Adrenal gland (tissue), 12 donors: ENCODE measurements around the gene TSHR. TPM values are rescaled to one million over a fixed set of nuclear protein-coding genes. Genes with fewer than 3 reads are reported as not detected.
"Not testable (repeated sequence)": the region's sequence is repeated elsewhere in the genome, so short reads cannot be mapped to it uniquely, and the experiment has no call there.

ENCODE experiments used
- DNase-seq, 7 donors: peaks; one replicate each; pipeline ENCODE4 v3.0.0-alpha.2; 2019 to 2020
- H3K27ac ChIP-seq, 5 donors: fragments of 200-600 bp; sonication (generic) in 4 of 5; 1 replicate in 3 of 5; 2 replicates in 2 of 5; pipeline versions ENCODE4 v1.5.1 to v1.8.0; 2016 to 2020; ENCODE audit warnings: mild to moderate bottlenecking in 1 of 5
- H3K27me3 ChIP-seq: fragments of 200-600 bp; 2 replicates; pipeline ENCODE4 v1.8.0; 2021
- H3K36me3 ChIP-seq, 2 donors: fragments of 200-600 bp; replicated peaks in 1 of 2; 1 replicate in 1 of 2; 2 replicates in 1 of 2; pipeline versions ENCODE4 v1.5.1 to v1.8.0; 2018 to 2022
- H3K4me1 ChIP-seq, 2 donors: fragments of 200-600 bp; replicated peaks in 1 of 2; 1 replicate in 1 of 2; 2 replicates in 1 of 2; pipeline versions ENCODE4 v1.5.1 to v1.8.0; 2018 to 2021
- H3K4me3 ChIP-seq, 4 donors: fragments of 200-600 bp; sonication (generic) in 3 of 4; one replicate each; pipeline ENCODE4 v1.5.1; 2016 to 2018
- H3K9me3 ChIP-seq, 3 donors: fragments of 200-600 bp; sonication (generic) in 1 of 3; replicated peaks in 1 of 3; 1 replicate in 2 of 3; 2 replicates in 1 of 3; pipeline versions ENCODE4 v1.5.1 to v1.8.0; 2016 to 2021
- POLR2A ChIP-seq, 2 donors: fragments of 450-650 bp; IDR thresholded peaks; one replicate each; pipeline ENCODE4 v1.6.1; 2017; ENCODE audit warnings: antibody characterized with exemption in 2 of 2, mild to moderate bottlenecking in 2 of 2, moderate library complexity in 1 of 2
- WGBS, 4 donors: extraction: QIAGEN DNeasy Blood & Tissue Kit in 2 of 4; methylation state at CpG; one replicate each; pipeline versions ENCODE4 v1.1.5 to v1.1.7; 2013 to 2017; 5-methylcytosine and 5-hydroxymethylcytosine counted together
- intact Hi-C, 2 donors: fragments of 100-400 bp; cut with DNase I; formaldehyde crosslinking; loops; one replicate each; pipeline versions ENCODE4 v1.14.1 to v1.15.0; 2022 to 2023
- polyA plus RNA-seq, 3 donors: library from polyadenylated mRNA; stranded (reverse); fragments of 200-250 nt in 2 of 3; fragments of 350-450 nt in 1 of 3; fragmentation: Illumina TruSeq in 1 of 3; extraction: RNeasy Lipid Tissue Mini Kit (QIAGEN cat#74804) in 1 of 3; gene quantifications; one replicate each; pipeline ENCODE4 v1.2.3, GENCODE V29; 2013 to 2014
- total RNA-seq, 9 donors: library from RNA; depleted of rRNA in 4 of 9; stranded (reverse); fragments of >200 nt in 4 of 9; fragments of 120-200 nt in 1 of 9; fragmentation: NEBNext Ultra II Directional in 1 of 9; extraction: Animal tissue kit (Norgen Biotek cat#: 25700) in 1 of 9; gene quantifications; one replicate each; pipeline versions ENCODE4 v1.1.0 to v1.2.4, GENCODE V29; 2013 to 2023
- TF ChIP-seq, protein P1 (sequence below), 6 experiments: fragments of 450-650 bp in 4 of 6; fragments of 200-600 bp in 2 of 6; sonication (generic) in 1 of 6; IDR thresholded peaks; 1 replicate in 5 of 6; 2 replicates in 1 of 6; pipeline versions ENCODE4 v1.5.1 to v1.8.0; 2016 to 2021; ENCODE audit warnings: antibody characterized with exemption in 6 of 6, mild to moderate bottlenecking in 2 of 6, moderate library complexity in 1 of 6
- donor health status: healthy with polysubstance abuse.
- donor health status: Bipolar disorder and iron deficiency.
- donor health status: DM: yes; HTN: yes; CAD: no.
- donor health status: DM: no; HTN: no; CAD: no.
- donor health status: DM: no; HTN: no; CAD: no.
- donor health status: DM: yes; HTN: yes; CAD: no.

TSHR gene
- total and polyA plus RNA-seq, 12 donors = 0.06 to 5.8 (median 0.68) TPM

DNA sequence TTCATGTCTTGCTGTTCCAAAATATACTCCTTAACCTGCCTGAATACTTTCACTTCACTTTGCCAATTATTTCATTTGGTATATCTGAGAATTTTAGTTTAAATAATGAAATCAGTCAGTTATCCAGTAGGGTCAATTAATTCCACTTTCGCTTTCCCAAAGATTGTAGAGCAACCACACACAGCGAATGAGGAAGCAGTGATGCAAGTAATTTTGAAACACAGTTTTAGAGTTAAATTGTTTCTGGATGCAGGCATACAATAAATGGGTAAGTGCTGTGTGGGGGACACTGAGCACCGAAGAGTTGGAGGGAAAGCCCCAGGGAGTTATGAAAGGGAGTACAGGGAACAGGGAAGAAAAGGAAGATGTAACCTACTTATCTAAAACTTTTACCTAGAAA, 62.8 kb downstream of the TSHR start:
- intact Hi-C loops = no loop called here
- H3K4me3 ChIP-seq = no peak overlapping the region
- 66 to 82% (median 75%) methylated on average over 3 of the region's 3 CpGs for WGBS, 4 donors
- TF ChIP-seq, protein P1, sequence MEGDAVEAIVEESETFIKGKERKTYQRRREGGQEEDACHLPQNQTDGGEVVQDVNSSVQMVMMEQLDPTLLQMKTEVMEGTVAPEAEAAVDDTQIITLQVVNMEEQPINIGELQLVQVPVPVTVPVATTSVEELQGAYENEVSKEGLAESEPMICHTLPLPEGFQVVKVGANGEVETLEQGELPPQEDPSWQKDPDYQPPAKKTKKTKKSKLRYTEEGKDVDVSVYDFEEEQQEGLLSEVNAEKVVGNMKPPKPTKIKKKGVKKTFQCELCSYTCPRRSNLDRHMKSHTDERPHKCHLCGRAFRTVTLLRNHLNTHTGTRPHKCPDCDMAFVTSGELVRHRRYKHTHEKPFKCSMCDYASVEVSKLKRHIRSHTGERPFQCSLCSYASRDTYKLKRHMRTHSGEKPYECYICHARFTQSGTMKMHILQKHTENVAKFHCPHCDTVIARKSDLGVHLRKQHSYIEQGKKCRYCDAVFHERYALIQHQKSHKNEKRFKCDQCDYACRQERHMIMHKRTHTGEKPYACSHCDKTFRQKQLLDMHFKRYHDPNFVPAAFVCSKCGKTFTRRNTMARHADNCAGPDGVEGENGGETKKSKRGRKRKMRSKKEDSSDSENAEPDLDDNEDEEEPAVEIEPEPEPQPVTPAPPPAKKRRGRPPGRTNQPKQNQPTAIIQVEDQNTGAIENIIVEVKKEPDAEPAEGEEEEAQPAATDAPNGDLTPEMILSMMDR (IDR thresholded peaks at IDR 0.05) = no peak
- no peak for TF ChIP-seq POLR2A (IDR thresholded peaks at IDR 0.05)
- no peak for DNase-seq
- H3K27me3 ChIP-seq = no peaks in the 10 kb centered on the region
- no peak overlapping the region for H3K27ac ChIP-seq
- no peaks in the 10 kb centered on the region for H3K4me1 ChIP-seq
- no peaks in the 10 kb centered on the region for H3K9me3 ChIP-seq
- no peaks in the 10 kb centered on the region for H3K36me3 ChIP-seq

DNA sequence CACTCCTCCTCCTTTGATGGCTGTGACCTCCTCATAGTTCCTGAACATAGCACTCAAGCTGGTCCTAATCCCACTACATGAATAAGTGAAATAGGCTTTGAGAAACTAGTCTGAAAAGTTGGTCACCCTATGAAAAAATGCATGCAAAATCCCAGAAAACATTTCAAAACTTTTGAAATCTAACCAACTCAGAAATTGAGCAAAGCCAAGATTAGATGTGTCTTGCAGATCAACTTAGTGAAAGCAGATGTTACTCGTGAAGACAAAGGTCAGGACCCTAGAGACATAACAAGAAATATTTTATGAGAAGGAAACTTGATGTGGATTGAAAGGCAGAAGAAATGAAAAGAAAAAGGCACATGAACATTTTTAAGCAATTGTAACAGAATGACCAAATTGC, 63.3 kb downstream of the TSHR start:
- Histone ChIP-seq H3K4me3 (no peak overlapping the region), H3K36me3 (no peaks in the 10 kb centered on the region), H3K9me3 (no peaks in the 10 kb centered on the region), H3K4me1 (no peaks in the 10 kb centered on the region), H3K27me3 (no peaks in the 10 kb centered on the region), H3K27ac (no peak overlapping the region)
- 51 to 73% (median 69%) methylated on average over 1 of the region's 1 CpG for whole genome bisulfite sequencing, 4 donors
- intact Hi-C loops = no loop called here
- DNase-seq = no peak
- TF ChIP-seq, protein P1 (IDR thresholded peaks at IDR 0.05) = no peak
- no peak for TF ChIP-seq POLR2A (IDR thresholded peaks at IDR 0.05)

DNA sequence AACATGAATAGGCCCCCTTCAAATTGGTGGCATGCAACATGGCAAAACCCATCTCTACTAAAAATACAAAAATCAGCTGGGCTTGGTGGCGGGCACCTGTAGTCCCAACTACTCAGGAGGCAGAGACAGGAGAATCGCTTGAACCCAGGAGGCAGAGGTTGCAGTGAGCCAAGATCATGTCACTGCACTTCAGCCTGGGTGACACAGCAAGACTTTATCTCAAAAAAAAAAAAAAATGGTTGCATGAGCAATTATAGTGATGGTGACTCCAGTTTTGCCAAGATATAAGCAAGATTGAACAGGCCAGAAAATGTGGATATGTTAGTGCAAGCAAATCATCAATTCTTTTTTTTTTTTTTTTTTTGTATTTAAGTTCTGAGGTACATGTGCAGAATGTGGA, 63.7 kb downstream of the TSHR start:
- 93 to 98% (median 95%) methylated on average over 2 of the region's 2 CpGs for WGBS, 4 donors
- DNase-seq, H3K27ac ChIP-seq, H3K36me3 ChIP-seq, H3K4me3 ChIP-seq, H3K4me1 ChIP-seq, H3K9me3 ChIP-seq, intact Hi-C loops, H3K27me3 ChIP-seq: not testable (repeated sequence)

DNA sequence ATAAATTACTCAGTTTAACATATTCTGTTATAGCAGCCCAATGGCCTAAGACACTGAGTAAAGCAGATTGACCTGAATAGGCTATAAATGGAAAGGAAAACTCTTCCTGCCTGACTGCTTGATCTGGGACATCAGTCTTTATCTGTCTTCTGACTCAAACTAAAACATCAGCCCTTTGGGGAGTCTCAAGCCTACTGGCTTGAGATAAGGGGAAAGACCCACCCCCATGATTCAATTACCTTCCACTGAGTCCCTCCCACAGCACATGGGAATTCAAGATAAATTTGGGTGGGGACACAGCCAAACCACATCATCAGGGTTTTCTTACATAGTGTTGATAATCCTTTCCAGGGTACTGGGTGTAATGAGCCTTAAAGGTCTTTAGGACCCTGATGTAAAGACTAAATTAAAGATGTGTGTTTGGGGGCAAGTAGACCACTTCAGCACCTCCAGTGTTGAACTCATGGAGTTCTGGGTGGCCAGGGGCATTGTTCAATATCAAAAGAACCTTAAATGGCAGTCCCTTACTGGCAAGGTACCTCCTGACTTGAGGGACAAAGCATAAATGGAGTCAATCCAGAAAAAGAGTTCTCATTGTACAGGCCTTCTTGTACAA, 67.8 kb downstream of the TSHR start:
- Histone ChIP-seq H3K4me1 (no peaks in the 10 kb centered on the region), H3K27ac (no peak overlapping the region), H3K9me3 (no peaks in the 10 kb centered on the region), H3K4me3 (no peak overlapping the region), H3K36me3 (no peaks in the 10 kb centered on the region), H3K27me3 (no peaks in the 10 kb centered on the region)
- TF ChIP-seq POLR2A (IDR thresholded peaks at IDR 0.05) = no peak
- TF ChIP-seq, protein P1 (IDR thresholded peaks at IDR 0.05) = no peak
- intact Hi-C loops = no loop called here
- no peak for DNase-seq

GRCh38 chr14:81028461-81028860, 73.0 kb downstream of the TSHR start:
- Histone ChIP-seq H3K9me3 (no peaks in the 10 kb centered on the region), H3K27ac (no peak overlapping the region), H3K36me3 (no peaks in the 10 kb centered on the region), H3K4me3 (no peak overlapping the region), H3K4me1 (no peaks in the 10 kb centered on the region), H3K27me3 (no peaks in the 10 kb centered on the region)
- TF ChIP-seq, protein P1 (IDR thresholded peaks at IDR 0.05) = no peak
- TF ChIP-seq POLR2A (IDR thresholded peaks at IDR 0.05) = no peak
- WGBS, 4 donors = 72 to 86% (median 82%) methylated on average over 1 of the region's 1 CpG
- intact Hi-C loops = no loop called here
- DNase-seq = no peak
